ENCODE results near the gene KIAA2012. TPM values are rescaled to one million over a fixed set of nuclear protein-coding genes. Genes with fewer than 3 reads are reported as not detected.
"Not testable (repeated sequence)": the region's sequence is repeated elsewhere in the genome, so short reads cannot be mapped to it uniquely, and the experiment has no call there.

Gene KIAA2012
- total RNA-seq, 1 donor from 2014 or later = not detected

- ATAC-seq = no peak
Measured at GRCh38 chr2:202118168-202118567, 45.1 kb downstream of the KIAA2012 start.

DNA sequence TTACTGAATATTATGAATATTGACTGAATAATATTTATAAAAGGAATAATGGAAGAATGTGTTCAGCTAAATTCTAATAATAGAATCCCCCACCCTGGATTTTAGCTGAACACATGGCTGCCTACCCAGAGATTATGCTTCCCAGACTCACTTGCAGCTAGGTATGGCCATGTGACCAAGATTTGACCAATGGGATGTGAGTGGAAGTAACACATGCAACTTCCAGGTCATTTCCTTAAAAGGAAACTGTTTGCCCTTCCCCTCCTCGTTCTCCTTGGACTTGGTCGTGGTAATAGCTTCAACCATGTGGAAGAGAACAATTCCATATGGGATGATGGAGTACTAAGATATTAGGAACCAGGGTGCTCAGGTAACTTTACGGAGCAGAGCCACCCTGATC, 47.8 kb downstream of the KIAA2012 start:
- ATAC-seq = no peak

DNA sequence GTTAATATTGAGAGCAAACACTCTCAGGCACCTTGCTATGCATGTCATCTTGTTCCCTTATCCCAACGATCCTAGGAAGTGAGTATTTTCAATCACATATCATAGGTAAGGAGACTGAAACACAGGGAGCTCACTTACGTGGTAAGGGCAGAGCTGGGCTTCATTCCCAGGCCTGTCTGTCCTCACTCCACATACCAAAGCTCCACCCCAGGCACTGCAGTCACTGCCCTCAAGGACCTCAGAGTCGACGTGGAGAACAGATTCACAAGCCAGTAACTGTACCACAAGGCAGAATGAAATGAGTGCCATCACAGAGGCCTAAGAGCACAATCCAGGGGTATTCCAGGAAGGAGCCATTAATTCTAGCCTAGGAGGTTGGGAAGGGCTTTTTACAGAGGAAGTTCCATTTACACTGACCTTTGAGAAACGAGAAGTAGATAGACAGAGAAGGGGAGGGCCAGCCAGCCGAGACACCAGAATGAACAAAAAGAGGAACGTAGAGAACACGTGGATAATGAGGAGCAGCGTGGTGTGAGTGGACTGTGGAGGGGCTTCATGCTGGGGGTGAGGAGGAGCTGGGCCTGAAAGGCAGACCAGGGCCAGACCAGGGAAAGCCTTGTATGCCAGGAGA, 48.6 kb downstream of the KIAA2012 start:
- no peak for ATAC-seq

DNA sequence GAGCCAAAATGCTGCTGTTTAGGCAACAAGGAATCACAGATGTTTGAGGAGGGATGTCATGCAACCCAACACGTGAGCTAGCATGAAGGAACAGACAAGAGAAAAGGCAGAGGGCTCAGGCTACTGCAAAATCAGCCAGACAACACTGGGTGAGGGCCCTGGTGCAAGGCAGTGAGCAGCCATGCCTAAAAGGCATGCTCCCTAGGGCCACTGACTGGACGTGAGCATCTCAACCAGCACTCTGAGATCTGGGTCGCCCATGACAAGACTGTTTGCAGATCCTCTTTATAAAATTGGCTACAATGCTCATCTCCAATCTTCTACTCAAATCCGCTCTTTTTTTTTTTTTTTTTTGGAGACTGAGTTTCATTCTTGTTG, 49.1 kb downstream of the KIAA2012 start:
- ATAC-seq = no peak

GRCh38 chr2:202122980-202123720, 50.1 kb downstream of the KIAA2012 start:
- no peak for ATAC-seq

DNA sequence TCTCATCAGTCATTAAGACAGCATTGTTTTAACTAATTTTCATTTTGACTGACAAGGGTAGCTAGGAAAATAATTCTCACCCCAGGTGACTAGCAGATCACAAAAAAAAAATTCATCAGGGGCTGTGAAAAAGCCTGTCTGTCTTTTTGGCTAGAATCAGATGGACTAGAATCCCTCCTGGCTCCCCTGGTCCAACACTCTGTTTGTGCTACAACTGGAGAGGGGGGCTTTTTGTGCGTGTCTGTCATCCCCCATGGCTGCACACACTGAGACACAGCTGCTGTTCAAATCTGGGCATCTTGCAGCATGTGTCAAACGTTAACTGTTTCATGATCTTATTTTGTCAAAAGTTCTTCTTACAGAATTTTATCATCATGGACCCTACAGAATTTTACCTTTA, 51.2 kb downstream of the KIAA2012 start:
- ATAC-seq = no peak

- ATAC-seq = no peak
Measured at GRCh38 chr2:202127687-202128331, 54.8 kb downstream of the KIAA2012 start.

GRCh38 chr2:202129841-202130240, 56.8 kb downstream of the KIAA2012 start:
- ATAC-seq = no peak

DNA sequence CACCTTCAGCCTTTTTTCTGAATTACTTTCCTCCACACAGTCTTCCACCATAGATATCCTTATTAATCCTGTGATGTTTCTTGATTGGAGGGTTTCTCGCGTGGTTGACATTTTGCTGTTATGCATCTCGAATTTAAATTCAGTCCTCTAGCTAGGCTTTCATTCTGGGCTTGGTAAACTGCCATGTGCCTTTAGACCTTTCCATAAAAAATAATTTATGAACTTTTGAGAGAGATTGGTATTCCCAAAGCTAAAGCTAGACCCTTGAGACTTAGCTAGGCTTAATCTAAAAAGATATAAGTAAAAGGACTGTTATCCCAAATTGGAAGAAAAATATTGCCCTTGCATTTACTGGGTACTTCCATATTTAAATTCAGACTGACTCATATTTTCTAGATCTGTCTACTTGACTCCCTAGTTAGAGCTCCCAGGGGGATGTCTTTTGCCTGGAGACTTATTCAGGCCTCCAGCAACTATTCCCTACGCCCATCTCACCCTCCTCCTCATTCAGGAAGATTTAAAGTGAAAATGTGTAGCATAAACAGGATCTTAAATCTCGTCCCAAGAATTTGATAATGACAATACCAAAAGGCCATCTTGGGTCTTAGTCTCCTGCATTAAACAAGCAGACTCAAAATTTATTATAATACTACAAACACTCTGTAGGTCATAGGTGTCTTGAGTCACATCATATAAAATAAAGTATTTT, 60.3 kb downstream of the KIAA2012 start:
- ATAC-seq = no peak

DNA sequence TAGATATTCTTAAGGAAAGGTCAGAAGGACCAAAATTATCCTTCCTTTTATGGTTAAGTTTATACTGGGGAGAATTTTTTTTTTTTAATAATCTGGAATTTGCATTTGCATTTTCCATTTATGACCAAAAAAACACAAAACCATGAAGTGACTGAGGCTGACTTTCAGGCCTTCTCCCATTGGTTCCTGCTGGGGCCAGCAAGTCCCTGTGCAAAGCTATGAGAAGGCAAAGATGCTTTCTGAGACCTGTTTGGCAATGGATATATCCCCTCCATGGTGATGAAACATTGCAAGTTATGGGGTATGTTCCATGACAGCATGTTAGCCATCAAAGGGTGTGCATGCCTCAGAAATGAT, 60.8 kb downstream of the KIAA2012 start:
- no peak for ATAC-seq

GRCh38 chr2:202135091-202135874, 62.2 kb downstream of the KIAA2012 start:
- no peak for ATAC-seq

DNA sequence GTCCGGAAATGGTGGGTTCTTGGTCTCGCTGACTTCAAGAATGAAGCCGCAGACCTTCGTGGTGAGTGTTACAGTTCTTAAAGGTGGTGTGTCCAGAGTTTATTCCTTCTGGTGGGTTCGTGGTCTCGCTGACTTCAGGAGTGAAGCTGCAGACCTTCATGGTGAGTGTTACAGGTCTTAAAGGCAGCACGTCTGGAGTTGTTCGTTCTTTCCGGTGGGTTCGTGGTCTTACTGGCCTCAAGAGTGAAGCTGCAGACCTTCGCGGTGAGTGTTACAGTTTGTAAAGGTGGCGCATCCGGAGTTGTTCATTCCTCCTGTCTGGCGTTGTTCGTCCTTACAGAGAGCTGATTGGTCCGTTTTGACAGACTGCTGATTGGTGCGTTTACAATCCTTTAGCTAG, 63.0 kb downstream of the KIAA2012 start:
- not testable (repeated sequence) for ATAC-seq

- no peak for ATAC-seq
Measured at GRCh38 chr2:202136526-202136925, 63.5 kb downstream of the KIAA2012 start.

DNA sequence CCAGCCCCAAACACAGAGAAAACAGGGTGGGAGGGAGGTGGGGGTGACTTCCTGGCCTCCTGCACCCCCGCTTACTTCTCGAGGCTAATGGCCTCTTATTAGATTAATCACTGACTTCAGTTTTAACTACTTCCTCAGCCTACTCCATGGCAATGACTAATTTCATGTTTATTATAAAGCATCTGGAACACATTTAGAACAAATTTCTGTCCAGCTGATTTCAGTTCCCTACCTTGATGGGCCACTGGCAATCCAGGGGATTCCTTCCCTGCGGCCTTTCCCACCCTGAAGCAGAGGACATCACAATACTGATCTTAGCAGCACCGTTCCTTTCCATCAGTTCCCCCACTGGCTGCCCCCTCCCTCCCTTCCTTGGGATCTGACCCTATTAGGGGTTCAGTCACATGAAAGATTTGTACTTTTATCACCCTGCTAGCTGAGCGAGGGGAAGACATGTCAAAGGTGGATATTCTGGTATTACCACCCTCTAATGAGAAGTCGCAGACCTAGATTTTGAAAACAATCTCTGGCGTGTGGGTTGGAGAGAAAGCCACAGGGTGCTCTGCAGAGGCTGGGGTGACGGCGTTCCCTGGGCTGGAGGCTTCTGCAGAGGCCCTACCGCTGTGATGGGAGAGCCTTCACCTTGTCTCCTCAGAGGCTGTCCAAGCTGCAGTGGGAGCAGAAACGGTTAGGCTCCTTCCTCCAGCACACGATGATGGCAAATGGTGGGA, 67.6 kb downstream of the KIAA2012 start:
- no peak for ATAC-seq

- ATAC-seq = no peak
Measured at GRCh38 chr2:202141329-202141947, 68.4 kb downstream of the KIAA2012 start.

GRCh38 chr2:202142540-202142939, 69.5 kb downstream of the KIAA2012 start:
- ATAC-seq = no peak

DNA sequence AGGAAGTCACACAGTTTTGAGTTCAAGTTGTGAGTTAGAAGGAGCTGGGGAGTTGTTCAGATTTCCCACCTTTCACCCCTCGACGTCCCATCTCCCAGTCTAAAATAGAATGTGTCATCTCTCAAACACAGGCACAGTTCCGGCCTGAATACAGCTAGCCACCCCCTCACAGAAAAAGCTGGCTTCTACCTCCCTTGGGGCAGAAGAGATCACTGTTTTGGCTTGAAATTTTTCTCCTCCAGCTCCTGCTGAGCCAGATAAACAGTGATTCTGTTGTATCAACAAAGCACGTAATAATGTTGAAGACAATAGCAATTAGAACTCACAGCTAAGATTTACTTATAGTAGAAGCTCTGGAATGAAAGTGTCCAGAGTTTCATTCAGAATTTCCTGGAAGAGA, 74.7 kb downstream of the KIAA2012 start:
- no peak for ATAC-seq

DNA sequence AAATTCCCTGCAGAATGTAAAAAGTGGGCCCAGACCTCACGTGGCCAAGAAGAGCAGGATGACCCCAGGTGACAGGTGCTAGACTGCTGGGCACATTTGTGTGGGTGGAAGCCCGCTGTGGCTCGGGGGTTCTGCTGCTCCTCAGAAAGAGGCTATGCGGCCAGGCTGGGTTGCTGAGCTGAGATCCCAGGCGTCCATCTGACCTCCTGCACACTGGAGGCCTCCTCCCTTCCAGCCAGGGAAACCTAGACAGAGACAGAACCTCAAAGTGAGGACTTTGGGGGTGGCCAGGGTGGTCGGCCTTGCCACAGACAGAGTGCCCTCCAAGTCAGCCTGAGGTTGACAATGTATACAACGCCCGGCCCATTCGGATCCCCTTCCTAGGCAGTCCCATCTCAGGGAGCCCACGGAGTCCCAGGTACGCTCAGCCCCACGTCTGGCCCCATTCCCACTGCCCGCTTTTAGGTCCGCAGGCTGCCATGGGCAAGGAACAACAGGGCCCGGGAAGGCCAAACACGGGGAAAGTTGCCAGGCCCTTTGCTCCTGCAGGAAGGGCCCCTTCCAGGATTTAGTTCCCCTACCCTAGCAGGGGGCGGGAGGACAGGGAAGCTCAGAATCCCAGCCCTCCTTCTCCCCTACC, 75.6 kb downstream of the KIAA2012 start:
- ATAC-seq = no peak

- ATAC-seq = no peak
Measured at GRCh38 chr2:202149155-202149762, 76.2 kb downstream of the KIAA2012 start.

DNA sequence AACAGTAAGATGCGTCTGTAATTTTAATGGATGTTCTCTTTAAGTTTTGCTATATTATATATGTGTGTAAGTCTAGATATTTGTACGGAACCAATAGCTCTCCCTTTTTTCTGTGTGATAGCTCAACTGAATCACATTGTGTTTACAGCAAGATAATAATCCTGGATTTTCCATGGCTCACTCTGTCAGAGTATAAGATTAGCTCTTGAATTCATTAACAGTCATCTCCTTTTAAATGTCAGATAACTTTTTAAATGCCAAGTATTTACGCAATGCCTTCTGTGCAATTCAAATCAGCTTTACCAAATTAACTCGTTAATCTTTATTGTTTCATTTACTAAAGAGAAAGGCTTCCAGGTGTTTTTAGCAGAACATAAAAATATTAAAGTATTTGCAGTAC, 76.9 kb downstream of the KIAA2012 start:
- ATAC-seq = no peak
